GM19238 (cell line): ENCODE measurements around the gene P3H4.

Experiments used
- DNase-seq: peaks from one replicate; pipeline ENCODE4 v3.0.0; 2011; ENCODE audit warnings: low spot score; ENCODE audit not compliant: insufficient read length

P3H4 gene

DNA sequence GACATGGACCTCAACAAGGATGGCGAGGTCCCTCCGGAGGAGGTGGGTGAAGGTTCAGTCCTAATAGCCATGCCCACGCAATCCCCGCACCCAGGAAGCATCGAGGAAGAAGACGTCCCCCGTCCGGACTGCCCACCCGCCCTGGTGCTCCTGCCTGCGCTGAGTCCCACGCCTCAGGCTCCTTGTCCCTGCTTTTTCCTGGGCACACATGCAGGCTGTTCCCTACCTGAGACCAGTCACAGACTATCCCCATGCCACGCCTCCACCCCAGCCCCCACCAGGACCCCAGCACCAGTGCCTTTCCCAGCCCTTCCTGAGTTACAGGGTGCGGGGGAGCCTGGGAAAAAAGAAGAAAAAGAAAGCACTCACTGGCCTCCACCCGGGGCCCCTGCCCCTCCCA is 10.0 kb upstream of the P3H4 start:
- no peak for DNase-seq

DNA sequence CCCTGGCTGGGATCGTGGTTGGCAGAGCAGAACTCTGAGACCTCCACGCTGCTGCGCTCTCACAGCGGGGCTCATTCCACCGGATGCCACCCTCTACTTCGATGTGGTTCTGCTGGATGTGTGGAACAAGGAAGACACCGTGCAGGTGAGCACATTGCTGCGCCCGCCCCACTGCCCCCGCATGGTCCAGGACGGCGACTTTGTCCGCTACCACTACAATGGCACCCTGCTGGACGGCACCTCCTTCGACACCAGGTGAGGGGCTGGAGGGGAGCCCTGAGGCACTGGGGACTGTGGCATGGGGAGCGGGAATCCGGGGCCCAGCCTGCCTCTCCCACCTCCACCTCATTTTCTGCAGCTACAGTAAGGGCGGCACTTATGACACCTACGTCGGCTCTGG is 6.3 kb upstream of the P3H4 start:
- DNase-seq: no peak

DNA sequence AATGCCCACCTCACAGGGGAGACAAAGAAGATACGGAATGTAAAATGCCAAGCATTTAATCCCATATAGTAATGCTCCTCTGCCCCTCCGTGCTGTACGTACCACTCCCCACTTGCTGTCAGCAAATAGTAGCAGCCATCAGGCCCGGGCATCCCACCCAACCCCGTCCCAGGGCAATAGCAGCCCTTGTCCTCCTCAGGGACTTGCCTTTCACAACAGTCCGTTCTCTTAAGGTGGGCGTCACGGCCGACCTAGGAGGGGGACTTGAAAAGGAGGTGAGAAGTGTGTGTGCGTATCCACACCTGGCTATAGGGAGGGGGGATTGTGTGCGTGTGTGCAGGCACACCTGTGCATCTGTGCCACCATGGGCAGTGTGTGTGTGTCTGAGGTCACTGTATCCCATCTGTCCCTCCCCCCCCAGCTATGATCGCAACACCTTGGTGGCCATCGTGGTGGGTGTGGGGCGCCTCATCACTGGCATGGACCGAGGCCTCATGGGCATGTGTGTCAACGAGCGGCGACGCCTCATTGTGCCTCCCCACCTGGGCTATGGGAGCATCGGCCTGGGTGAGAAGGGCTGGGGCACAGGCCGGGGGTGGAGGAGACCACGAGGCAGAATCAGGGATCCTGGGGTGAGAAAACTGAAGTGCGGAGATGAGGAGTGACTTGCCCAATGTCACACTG is 5.0 kb upstream of the P3H4 start:
- DNase-seq: no peak

DNA sequence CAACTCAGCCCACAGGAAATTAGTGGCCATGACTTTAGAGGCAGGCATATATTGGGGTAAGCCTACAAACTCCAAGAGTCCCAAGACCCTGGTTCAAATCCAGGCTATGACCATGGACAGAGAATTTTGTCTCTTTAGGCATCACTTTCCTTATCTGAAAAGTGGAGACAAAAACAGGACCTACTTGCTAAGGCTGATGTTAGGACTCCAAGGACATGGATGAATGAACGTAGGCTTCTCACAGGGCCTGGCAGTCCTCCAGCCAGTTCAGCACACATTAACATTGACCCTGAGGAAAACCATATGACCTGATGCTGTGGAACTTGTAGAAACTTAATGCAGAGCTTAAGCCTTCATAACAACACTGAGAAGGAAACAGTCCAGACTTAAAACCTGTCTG is 2.4 kb upstream of the P3H4 start:
- DNase-seq: no peak

DNA sequence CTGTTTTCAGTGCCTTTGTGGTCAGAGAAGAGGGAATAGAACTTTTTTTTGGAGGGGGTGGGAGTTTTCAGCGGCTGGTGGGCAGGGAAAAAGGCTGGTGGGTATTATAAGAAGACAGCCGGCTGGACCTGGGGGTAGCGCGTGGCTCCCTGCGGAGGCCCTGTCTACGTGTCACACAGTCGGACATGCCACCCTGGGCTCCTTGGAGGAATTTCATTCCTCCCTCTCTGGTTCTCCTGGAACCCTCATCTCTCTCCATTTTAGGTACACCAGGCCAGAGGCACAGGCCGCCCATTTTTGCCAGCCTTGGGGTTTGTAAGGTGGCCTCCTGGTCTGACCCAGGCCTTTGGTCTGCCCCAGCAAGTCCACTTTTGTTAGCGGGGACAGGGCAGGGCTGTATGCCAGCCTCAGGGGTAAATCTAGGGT is 2.0 kb upstream of the P3H4 start:
- no peak for DNase-seq

DNA sequence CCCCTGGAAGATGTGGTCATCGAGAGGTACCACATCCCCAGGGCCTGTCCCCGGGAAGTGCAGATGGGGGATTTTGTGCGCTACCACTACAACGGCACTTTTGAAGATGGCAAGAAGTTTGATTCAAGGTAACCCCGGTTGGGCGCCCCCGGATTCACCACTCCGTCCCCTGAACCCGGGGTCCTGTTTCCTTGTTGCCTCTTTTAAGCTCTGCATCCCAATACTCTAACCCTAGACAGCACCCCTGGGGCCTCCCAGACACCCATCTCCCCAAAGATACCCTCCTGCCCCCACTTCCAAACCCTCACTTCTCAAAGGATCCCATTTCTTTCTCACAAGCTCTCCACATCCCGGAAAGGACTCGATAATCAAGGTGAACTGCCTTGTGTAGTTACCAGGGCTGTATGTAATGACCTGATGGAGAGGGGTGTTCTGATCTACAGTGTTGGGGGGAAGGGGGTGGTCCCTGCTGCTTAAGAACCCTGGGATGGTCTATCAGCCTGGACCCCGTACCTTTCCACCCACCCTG is 1.5 kb upstream of the P3H4 start:
- no peak for DNase-seq

DNA sequence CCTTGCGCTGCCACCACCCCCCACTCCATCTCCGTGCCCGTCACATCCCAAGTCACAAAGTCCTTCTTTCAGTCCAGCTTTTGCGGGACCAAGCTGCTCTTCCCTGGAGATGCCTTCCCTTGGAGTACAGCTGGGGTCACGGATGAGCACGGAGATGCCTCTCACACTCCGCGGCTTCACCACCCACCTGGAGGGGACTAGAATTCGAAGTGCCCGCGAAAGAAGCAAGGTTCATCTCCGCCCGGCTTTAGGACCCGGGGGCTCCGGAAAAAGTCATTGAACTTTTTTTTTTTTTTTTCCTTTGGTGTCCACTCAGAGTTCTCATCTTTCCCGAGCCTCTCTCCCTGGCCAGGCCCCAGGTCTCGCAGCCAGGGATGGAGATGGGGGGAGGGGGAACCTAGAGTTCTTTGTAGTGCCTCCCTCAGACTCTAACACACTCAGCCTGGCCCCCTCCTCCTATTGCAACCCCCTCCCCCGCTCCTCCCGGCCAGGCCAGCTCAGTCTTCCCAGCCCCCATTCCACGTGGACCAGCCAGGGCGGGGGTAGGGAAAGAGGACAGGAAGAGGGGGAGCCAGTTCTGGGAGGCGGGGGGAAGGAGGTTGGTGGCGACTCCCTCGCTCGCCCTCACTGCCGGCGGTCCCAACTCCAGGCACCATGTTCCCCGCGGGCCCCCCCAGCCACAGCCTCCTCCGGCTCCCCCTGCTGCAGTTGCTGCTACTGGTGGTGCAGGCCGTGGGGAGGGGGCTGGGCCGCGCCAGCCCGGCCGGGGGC is 817 bp upstream of the P3H4 start, which contains the start of gene FKBP10:
Gene FKBP10 (plus strand): TSS at position 624 of the 771 bp plus-strand sequence. CDS start 31 bp downstream, at position 655.
- peak; percentile 41 for DNase-seq

DNA sequence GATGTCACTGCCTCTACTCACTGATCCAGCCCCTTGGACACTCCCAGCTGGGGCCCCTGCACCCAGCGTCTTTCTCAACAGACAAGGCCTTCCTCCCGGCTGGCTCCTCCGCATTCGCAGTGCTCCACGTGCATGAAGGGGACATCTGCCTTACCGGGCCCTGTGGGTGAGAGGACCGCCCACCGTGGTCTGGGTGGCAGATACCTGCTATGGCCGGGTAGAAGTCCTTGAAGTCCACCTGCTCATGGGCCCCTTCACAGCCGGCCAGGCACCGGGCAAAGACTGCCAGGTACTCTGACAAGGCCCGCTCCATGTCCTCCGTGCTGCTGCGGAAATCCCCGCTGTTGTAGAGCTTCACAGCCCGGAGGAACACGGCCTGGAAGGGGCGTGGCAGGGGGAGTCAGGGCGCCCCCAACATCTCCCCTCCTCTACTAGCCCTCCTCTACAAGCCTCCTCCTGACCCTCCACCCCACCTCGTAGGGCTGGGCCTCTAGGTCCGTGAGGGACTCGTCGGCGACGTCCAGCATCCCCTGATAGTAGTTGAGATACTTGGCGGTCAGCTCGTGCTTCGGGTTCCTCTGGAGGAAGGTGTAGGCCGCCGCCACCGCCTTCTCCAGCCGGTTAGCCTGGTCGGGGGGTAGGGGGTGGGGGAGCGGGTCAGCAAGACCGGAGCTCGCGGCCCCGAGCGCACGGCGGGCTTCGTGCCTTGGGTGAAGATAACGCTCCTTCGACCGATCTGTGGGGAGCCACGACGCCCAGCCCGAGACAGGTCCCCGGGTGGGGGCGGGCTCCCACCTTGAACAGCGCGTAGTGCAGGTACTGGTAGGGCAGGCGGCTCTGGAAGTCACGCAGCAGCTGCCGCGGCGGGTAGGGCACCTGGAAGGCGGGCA is 845 bp downstream of the P3H4 start:
- no peak for DNase-seq

DNA sequence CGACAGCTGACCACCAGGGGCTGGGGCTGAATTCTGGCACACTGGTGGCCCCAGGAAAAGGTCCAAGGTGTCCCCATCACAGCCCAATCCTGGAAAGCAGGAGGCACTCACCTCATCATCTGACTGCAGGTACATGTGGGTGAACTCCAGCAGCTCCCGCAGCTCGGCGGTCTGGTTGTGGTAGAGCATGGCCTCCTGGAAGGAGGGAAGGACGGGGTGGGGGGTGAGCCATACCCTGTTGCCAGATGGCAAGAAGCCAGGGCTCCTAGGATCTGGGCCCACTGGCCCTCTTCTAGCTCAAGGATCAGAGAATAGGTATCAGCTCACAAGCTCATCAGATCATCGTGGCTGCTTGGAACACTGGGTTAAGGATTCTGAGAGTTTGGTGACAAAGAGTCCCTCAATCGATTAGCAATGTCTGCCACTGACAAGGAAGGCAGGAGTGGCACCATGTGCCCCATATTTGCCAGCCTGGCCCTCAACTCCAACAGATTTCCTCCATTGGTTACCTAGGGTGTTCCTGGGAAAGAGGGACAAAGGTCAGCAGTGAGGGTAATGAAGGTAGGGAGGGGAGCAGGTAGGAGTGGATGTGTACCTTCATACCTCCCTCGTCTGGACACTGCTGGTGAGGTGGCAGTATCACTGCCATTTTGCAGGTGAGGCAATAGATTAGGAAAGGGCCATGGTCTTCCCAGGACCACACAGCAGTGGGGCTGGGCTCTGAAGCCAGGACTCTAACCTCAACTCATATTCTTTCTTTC is 4.9 kb downstream of the P3H4 start:
- no peak for DNase-seq

DNA sequence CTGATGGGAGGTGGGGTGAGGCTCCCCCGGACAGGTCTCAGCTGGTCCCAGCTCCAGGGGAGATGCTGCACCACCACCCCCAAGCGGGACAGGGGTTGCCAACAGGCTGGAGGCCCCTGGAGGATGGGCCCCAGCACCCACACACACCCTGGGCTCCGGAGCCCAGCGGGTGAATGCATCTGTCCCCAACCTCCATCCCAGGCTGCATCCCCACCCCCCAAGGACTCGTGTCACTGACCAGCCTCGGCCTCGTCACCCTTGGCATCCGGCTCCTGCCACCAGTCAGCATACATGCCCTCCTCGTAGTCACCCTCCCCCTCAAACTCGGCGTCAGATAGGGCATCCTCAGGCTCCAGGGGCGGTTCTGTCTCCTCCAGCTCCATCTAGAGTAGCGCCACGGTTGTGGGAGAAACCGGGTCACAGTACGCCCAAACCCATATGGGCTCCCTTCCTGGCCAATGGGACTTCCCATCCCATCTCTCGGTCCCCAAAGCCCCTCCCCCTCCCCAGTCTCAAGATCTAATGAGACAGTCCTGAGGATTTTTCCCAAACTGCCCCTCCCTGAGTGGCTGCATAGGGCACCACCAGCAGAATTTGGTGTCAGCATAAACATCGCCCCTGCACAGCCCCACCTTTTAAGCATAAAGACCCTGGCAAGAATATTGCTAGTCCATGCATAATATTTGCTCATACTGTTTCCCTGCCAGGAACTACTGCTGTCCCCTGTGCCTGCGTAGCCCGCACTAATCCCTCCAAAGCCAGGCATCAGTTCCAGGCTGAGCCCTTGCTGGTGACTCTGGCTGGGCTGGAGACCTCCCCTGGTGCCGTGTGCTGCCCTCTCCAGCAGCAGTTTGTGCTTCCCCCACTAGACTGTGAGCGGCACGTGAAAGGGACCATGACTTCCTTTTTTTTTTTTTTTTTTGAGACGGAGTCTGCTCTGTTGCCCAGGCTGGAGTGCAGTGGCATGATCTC is 8.4 kb downstream of the P3H4 start:
- no peak for DNase-seq

DNA sequence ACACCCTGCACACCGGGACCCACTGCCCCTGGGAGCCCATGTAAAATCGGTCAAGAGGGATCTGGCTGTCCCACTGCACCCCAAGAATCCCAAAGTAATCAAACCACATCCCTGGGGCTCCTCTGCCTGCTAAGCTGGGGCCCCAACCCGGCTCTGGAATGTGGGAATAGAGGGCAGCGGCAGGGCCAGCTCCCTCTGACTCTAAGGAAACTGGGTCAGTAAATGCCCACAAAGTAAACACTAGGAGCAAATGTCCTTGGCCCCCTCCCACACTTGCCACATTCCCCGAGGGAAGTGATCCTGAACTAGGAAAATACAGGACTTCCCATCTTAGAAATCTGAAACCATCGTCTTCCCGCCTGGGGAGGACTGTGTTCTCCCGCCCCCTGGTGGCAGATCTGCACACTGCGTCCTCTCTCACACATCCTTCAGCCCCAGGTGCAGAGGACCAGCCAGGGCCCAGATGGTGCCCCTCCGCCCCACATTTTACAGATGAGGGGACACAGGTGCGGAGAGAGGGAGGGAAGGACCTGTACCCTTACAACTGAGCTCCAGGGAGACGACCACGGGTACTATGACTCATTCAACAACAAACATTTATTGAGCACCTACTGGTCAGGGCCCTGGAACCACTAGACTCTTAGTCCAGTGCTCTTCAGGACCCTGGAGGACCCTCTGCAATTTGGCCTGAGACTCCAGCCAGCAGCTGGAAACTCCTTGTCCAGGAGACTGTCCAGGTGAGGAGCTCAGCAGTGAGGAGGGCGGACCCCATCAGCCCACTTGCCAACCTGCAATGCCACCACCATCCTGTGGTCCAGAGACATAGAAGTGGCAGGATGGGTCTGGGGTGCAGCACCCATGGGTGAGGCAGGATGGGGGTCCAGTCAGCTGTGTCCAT is 10.1 kb downstream of the P3H4 start:
- DNase-seq: peak; percentile 75

DNA sequence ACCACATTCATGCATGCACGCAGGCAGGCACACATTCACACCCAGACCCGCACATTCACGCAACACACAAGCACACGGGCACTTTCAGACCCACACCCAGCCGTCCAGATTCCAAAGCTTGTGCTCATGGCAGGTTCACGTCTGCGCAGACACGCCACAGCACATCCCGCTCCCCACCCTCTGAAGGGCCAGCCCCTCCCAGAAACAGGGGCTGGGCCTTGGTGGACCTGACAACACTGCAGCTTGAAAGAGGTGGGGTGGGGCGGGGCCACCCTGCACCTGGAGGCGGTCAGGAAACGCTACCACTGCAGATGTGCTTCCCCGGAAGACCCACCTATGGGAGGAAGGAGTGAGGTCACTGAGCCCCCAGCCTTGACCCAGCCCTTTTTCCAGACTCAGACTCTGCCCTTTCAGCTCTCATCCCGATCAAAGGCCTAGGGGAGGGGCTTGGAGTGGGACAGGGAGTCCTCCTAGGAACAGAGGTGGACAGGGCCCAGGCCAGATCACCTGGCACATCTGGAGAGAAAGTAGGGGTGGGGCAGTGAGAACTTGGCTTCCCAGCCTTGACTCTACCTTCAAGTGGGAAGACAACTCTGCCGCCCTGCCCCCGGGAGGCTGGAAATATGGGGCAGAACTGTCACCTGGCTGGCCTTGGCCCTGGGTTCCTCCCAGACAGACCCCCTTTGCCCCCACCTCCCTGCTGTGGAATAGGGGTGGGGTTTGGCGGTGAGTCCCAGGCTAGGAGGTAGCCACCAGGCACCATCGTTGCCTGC is 11.0 kb downstream of the P3H4 start:
- DNase-seq: no peak

DNA sequence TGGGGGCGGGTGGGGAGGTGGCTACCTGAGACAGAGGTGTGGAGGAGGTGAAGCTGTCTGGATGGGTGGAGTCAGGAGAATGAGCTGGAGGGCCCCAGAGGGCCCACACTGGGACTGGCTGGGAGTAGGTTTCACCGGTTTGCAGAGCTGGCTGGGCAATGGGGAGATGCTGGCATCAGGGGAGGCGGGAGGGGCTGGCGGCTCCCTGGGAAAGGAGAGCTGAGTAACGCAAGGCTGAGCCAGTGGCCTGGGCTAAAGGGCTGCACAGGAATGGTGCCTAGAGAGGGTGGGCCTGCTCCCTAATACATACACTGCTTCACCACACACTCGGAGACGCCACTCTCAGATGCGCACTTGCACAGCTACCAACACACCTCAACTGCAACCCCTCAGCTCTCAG is 12.4 kb downstream of the P3H4 start:
- no peak for DNase-seq

DNA sequence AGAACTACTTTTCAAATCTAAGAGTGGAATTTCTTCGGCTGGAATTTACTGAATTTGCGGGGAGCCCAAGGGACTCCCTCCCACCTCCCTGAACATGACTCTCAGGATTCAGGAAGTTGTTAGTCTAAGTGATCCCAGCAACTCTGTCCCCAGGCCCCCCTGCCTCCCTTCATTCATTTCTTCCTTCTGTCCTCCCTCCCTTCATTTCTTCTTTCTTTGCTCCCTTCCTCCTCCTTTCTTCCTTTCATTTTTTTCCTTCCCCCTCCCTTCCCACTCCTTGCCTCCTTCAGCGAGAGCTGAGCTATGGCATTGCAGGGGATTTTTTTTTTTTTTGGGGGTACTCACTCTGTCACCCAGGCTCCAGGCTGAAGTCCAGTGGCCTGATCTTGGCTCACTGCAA is 14.4 kb downstream of the P3H4 start:
- DNase-seq: no peak

DNA sequence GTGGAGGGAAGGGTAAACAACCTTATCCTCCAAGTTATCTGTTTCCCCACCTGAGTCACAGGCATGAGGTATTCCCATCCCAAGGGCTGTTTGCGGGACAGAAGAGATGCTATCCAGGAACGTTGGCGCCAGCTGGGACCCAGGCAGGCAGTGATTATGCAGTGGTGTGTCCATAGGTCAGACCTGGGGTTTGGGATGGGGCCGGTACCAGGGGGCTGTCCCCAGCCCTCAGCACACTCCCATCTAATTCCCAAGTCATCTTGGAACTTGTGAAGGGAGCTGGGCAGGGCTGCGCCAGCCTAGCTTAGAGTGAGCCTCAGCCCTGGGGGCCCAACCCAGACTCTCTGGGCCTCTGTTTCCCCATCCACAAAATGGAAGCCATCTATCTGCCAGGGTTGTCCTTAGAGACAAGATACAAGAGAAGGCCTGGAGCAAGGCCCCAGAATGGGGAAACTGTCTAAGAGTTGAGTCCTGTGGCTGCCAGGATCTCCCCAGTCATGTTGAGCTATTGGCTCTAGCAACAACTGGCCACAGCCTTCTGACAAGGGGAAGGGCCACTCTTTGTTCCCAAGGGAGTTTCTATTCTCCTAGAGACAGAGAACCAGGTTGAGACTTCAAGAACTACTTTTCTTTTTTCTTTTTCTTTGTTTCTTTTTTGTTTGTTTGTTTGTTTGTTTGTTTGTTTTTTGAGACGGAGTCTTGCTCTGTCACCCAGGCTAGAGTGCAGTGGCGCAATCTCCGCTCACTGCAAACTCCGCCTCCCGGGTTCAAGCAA is 15.4 kb downstream of the P3H4 start:
- no peak for DNase-seq

DNA sequence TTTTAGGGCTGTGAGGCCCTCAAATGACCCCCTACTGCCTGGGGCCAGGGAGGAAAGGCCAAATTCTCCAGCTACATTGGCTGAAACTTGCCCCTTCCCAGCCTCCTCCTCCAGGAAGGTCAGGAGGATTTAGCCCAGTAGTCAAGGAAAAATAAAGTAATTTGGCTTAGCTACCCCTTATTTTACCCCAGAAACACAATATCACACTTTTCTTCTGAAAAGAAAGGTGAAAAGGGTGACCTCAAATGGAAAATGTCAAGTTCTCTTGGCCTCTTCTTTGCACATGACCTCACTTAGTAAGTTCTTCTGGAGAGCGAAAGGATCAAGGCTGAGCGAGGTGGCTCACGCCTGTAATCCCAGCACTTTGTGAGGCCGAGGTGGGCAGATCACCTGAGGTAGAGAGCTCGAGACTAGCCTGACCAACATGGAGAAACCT is 17.2 kb downstream of the P3H4 start:
- DNase-seq: no peak
